Calu3 (cell line): ENCODE measurements around the gene RXRA. TPM values are rescaled to one million over a fixed set of nuclear protein-coding genes. Genes with fewer than 3 reads are reported as not detected.

ENCODE experiments used
- BruUV-seq: library from RNA; stranded (reverse); fragments of 400-500 nt; replicated peaks from 2 replicates; lab custom pipeline; 2021; lab: Mats Ljungman, UMichigan
- CTCF ChIA-PET: fragments of 300-600 bp; sonication (Branson Sonifier 250); formaldehyde crosslinking; loops from one replicate; lab custom pipeline; 2022; ENCODE audit warnings: antibody characterized with exemption; lab: Charles Lee
- DNase-seq: peaks from one replicate; pipeline ENCODE4 v3.0.0; 2022
- H3K27ac Mint-ChIP-seq: one replicate; pipeline ENCODE4 v1.8.0; 2022; ENCODE audit warnings: mixed read lengths; ENCODE audit not compliant: unreplicated experiment
- H3K27me3 Mint-ChIP-seq: one replicate; pipeline ENCODE4 v1.8.0; 2022; ENCODE audit warnings: mixed read lengths; ENCODE audit not compliant: unreplicated experiment
- H3K36me3 Mint-ChIP-seq: one replicate; pipeline ENCODE4 v1.8.0; 2022; ENCODE audit warnings: mild to moderate bottlenecking, moderate library complexity, mixed read lengths; ENCODE audit not compliant: insufficient read depth, unreplicated experiment
- H3K4me1 Mint-ChIP-seq: one replicate; pipeline ENCODE4 v1.8.0; 2022; ENCODE audit warnings: mild to moderate bottlenecking, low read depth, mixed read lengths; ENCODE audit not compliant: unreplicated experiment
- H3K4me3 Mint-ChIP-seq: one replicate; pipeline ENCODE4 v1.8.0; 2022; ENCODE audit warnings: mild to moderate bottlenecking, low read depth, moderate library complexity, mixed read lengths; ENCODE audit not compliant: unreplicated experiment
- H3K9me3 Mint-ChIP-seq: one replicate; pipeline ENCODE4 v1.8.0; 2022; ENCODE audit warnings: low read depth, mixed read lengths; ENCODE audit not compliant: unreplicated experiment
- intact Hi-C: fragments of 100-400 bp; cut with micrococcal nuclease; formaldehyde crosslinking; loops from one replicate; pipeline ENCODE4 v1.10.0; 2022; ENCODE audit not compliant: unreplicated experiment
- total RNA-seq: library from RNA; stranded (reverse); gene quantifications from 2 replicates; pipeline ENCODE4 v1.2.3, GENCODE V29; 2022
- TF ChIP-seq, protein P1 (sequence below): fragments of 200-600 bp; IDR thresholded peaks from one replicate; pipeline ENCODE4 v1.8.0; 2022; ENCODE audit warnings: antibody characterized with exemption; ENCODE audit not compliant: unreplicated experiment

The RXRA gene
- total RNA-seq, 1 experiment from 2014 or later: 15.0 TPM

DNA sequence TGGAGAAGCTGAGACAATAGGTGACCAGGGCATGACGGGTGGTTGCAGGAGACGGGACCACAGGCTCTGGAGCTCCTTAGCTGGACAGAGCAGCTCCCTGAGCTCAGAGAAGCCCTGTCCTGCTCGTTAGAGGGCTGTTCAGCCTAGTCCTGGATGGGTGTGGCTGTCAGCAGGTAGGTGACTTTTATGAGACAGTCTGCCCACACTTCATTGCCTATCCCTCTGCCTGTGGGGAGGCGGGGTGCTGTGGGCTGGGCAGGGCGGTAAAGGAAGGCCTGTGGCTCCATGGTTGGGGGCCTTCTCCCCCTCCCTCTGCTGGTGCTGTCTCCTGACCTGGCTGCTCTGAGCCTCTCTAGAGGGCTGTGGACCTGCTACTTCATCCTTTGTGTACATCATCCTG lies 134.6 kb downstream of the RXRA start:
- H3K4me1 Mint-ChIP-seq: no peaks in the 10 kb centered on the region
- no peaks in the 10 kb centered on the region for H3K36me3 Mint-ChIP-seq
- no peaks in the 10 kb centered on the region for H3K9me3 Mint-ChIP-seq
- no TSS peak for BruUV-seq
- H3K27me3 Mint-ChIP-seq: peaks cover 13% of the 10 kb centered on the region
- H3K4me3 Mint-ChIP-seq: no peak overlapping the region
- no peak overlapping the region for H3K27ac Mint-ChIP-seq
- TF ChIP-seq, protein P1, sequence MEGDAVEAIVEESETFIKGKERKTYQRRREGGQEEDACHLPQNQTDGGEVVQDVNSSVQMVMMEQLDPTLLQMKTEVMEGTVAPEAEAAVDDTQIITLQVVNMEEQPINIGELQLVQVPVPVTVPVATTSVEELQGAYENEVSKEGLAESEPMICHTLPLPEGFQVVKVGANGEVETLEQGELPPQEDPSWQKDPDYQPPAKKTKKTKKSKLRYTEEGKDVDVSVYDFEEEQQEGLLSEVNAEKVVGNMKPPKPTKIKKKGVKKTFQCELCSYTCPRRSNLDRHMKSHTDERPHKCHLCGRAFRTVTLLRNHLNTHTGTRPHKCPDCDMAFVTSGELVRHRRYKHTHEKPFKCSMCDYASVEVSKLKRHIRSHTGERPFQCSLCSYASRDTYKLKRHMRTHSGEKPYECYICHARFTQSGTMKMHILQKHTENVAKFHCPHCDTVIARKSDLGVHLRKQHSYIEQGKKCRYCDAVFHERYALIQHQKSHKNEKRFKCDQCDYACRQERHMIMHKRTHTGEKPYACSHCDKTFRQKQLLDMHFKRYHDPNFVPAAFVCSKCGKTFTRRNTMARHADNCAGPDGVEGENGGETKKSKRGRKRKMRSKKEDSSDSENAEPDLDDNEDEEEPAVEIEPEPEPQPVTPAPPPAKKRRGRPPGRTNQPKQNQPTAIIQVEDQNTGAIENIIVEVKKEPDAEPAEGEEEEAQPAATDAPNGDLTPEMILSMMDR: no peak
- DNase-seq: no peak
- intact Hi-C loops: no loop called here
- CTCF ChIA-PET: no interaction called here

DNA sequence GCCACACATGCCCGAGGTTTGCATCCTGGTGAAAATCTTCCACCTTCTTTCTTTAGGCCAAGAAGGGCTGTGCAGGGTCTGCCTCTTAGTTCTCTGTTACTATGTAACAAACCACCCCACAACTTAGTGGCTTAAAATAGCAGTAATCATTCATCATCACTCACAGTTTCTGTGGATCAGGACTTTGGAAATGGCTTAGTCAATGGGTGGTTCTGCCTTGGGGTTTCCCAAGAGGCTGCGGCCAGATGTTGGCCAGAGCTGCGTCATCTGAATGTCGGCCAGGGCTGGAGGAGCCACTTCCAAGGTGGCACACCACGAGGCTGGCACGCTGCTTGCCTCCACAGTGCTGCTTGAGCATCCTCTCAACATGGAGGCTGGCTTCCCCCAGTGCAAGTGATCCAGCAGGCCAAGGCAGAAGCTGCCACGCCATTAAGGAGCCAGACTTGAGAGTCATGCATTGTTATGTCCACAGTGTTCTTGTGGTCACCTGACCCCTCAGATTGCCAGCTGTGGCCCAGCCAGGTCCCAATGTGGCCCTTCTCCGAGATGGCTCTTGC lies 135.2 kb downstream of the RXRA start:
- Mint-ChIP-seq H3K36me3 (no peaks in the 10 kb centered on the region), H3K27me3 (peaks cover 13% of the 10 kb centered on the region), H3K27ac (no peak overlapping the region), H3K4me3 (no peak overlapping the region), H3K4me1 (no peaks in the 10 kb centered on the region), H3K9me3 (no peaks in the 10 kb centered on the region)
- BruUV-seq: no TSS peak
- CTCF ChIA-PET: no interaction called here
- TF ChIP-seq, protein P1: no peak
- intact Hi-C loops: no loop called here
- DNase-seq: no peak

DNA sequence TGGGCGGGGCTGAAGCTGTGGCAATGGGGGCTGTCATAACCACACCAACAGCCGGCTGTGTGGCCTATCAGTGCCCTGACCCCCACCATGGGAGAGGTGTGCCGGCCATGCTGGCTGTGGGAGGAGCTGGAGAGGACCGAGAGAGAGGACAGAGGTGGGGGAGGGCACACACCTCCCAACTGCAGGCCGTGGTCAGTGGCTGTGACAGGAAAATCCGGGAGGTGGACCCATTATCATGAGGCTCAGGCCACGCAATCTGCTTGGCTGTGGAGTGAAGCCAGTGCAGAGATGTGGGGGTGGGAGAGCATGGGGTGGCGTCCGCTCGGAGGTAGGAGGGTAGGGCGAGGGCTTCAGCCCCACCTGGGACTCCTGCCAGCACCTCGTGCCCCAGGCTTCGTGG lies 136.1 kb downstream of the RXRA start:
- H3K4me3 Mint-ChIP-seq: no peak overlapping the region
- no peaks in the 10 kb centered on the region for H3K4me1 Mint-ChIP-seq
- H3K9me3 Mint-ChIP-seq: no peaks in the 10 kb centered on the region
- intact Hi-C loops: no loop called here
- H3K27me3 Mint-ChIP-seq: peaks cover 14% of the 10 kb centered on the region
- no peaks in the 10 kb centered on the region for H3K36me3 Mint-ChIP-seq
- no peak overlapping the region for H3K27ac Mint-ChIP-seq
- TF ChIP-seq, protein P1: no peak
- DNase-seq: no peak
- no TSS peak for BruUV-seq
- CTCF ChIA-PET: no interaction called here

DNA sequence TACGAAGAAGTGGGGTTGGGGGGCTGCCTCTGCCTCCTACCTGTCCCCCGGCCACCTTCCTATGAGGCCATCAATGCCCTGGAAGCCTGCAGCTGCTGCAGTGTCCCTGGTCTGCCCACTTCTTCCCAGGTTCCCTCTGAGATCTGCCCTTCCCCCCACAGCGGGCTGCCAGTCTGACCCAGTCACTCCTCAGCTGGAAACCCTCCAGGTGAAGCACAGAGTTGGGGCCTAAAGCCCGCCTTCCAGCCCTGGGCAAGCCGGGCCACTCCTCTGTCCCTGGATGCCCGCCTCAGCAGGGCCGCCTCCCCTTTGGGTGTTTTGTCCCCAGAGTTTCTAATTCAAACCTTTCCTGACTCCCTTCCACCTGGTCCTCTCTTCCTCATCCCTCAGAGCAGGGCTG lies 137.0 kb downstream of the RXRA start:
- BruUV-seq: no TSS peak
- CTCF ChIA-PET: no interaction called here
- H3K4me1 Mint-ChIP-seq: no peaks in the 10 kb centered on the region
- peaks cover 24% of the 10 kb centered on the region for H3K27me3 Mint-ChIP-seq
- H3K36me3 Mint-ChIP-seq: no peaks in the 10 kb centered on the region
- no peak overlapping the region for H3K4me3 Mint-ChIP-seq
- H3K9me3 Mint-ChIP-seq: no peaks in the 10 kb centered on the region
- no peak for DNase-seq
- intact Hi-C loops: no loop called here
- H3K27ac Mint-ChIP-seq: no peak overlapping the region
- TF ChIP-seq, protein P1: no peak
